WI38 (cell line): ENCODE measurements around the gene BEX4.
A peak's percentile ranks its signal among the peaks of the same experiment; 100 is the strongest.

Experiments
- H3K4me3 ChIP-seq: 2 replicates; pipeline ENCODE4 v1.5.1; 2011; ENCODE audit warnings: low read depth, mild to moderate bottlenecking, control low read depth, low read length
- CTCF ChIP-seq: IDR thresholded peaks from 2 replicates; pipeline ENCODE4 v1.5.1; 2012; ENCODE audit warnings: low read depth, mild to moderate bottlenecking, control low read depth, low read length

BEX4 gene

GRCh38 chrX:103248553-103248952 lies 33.6 kb downstream of the BEX4 start:
- no peak overlapping the region for H3K4me3 ChIP-seq
- TF ChIP-seq CTCF = peak; percentile 11; the same call in 1 of the 2 replicates

DNA sequence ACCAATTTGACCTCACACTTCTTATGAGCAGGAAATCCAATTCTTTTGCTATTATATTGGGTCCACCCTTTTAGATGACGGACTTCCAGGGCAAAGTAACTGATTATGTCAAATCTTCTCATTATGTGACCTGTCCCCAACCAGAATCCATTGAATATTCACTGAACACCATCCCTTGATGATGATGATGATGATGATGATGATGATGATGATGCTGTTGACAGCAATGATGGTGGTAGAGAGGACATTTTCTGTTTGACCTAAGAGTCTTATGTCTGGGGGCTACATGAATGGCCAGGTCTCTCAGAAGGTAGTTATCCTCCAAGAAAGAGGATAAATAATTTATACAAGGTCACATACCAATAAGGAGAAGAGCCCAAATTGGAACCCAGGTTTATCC lies 34.9 kb downstream of the BEX4 start:
- TF ChIP-seq CTCF = no peak
- no peak overlapping the region for H3K4me3 ChIP-seq

- TF ChIP-seq CTCF = no peak
- no peak overlapping the region for H3K4me3 ChIP-seq
Measured at GRCh38 chrX:103250977-103251376, 36.1 kb downstream of the BEX4 start.

- peak overlapping the region; percentile 74 for H3K4me3 ChIP-seq
- no peak for TF ChIP-seq CTCF
Measured at GRCh38 chrX:103253608-103254007, 38.7 kb downstream of the BEX4 start.

DNA sequence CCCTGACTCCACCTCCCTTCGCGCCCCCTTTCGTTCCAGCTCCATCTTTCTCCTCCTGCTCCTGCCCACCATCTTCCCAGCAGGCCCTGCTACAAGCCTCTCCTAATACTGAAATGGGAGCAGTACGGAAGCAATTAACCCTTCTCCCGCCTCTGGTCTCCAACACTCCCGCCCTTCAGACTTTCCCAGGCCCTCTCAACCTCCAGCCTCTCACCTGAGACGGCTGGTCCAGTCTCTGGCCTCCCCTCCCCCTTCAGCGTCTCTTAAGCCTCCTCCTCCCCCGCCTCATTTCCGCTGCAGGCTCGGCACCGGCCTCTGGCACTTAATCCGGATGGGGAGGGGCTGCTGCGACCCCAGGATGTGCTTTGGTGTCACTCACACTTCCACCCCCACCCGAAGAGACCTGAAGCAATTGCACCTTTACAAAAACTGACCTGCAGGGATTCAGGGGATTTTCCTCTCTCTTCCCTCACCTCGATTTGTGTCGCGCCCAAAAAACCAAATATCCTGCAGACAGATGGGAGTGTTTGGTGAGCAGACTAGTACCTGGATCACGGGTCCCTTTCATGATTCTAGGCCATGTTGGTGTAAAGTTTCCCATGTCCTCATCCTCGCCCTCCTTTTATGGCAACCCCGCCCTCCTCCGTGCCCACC lies 39.4 kb downstream of the BEX4 start:
- peak overlapping the region; percentile 74 for H3K4me3 ChIP-seq
- no peak for TF ChIP-seq CTCF

- peak within 1 kb of the TSS; percentile 74 for H3K4me3 ChIP-seq
- no peak for TF ChIP-seq CTCF
Measured at GRCh38 chrX:103254921-103255493, 40.1 kb downstream of the BEX4 start, which contains the start of gene TCEAL8. TCEAL8 (minus strand) TSS chrX:103255155; CDS start chrX:103253979, 1,176 bp downstream.

- H3K4me3 ChIP-seq = no peak overlapping the region
- TF ChIP-seq CTCF = no peak
Measured at GRCh38 chrX:103256651-103257050, 41.7 kb downstream of the BEX4 start.
